Measurements from ENCODE around the gene IRF3. TPM values are rescaled to one million over a fixed set of nuclear protein-coding genes. Genes with fewer than 3 reads are reported as not detected.

The IRF3 gene
- total and polyA plus RNA-seq, 2 donors (not counting 1 experiment from before 2014, with no cell fraction given): 233 to 262 TPM

DNA sequence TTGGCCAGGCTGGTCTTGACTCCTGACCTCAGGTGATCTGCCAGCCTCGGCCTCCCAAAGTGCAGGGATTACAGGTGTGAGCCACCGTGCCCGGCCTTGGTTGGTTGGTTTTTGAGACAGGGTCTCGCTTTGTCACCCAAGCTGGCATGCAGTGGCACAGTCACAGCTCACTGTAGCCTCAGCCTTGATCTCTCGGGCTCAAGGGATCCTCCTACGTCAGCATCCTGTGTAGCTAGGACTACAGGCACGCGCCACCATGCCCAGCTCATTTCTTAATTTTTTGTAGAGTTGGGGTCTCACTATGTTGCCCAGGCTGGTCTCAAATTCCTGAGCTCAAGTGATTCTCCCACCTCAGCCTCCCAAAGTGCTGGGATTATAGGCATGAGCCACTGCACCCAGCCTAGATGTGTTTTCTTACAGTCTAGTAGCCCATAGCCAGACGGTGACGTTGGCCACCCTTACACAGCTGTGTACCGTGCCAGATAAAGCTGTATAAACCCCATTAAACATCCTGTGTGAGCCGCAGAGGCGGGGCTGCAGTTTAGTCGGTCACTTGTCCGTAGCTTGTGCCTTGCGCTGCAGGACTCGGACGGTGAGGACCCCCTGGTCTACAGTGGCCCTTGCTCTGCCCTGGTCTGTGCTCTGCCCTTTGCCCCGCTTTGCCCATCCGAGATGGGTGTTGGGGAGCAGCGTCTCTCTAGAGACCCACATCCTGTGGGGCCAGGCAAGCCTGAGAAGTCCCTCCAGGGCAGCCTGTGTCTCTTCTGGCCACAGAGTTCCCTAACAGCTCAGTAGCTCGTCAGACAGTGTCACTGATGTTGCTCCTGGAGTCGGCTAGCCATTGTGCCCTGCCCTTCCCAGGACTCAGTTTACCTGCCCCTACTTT is 9.8 kb downstream of the IRF3 start:
- ATAC-seq (ENCODE audit: low read depth): no peak
- Mint-ChIP-seq H3K4me3 (no peak overlapping the region), H3K4me1 (no peaks in the 10 kb centered on the region), H3K27ac (no peak overlapping the region), H3K27me3 (no peaks in the 10 kb centered on the region), H3K9me3 (ENCODE audit: insufficient read depth) (no peaks in the 10 kb centered on the region)
- H3K27ac ChIP-seq (ENCODE audit: low read length in 2 of 2): no peak overlapping the region
- H3K9me3 ChIP-seq (ENCODE audit: control extremely low read depth in 1 of 3, control insufficient read depth in 2 of 3, insufficient read depth in 1 of 3, low read length in 2 of 3): peaks cover 0 to 4% (median 0%) of the 10 kb centered on the region in 3 donors
- H3K4me2 ChIP-seq (replicated peaks; ENCODE audit: low read depth, low read length, poor library complexity, severe bottlenecking): no peak overlapping the region
- peaks cover 25% of the 10 kb centered on the region for H3K79me2 ChIP-seq (ENCODE audit: control insufficient read depth, insufficient read depth, low read length)
- peaks cover 67% of the 10 kb centered on the region for H4K20me1 ChIP-seq (ENCODE audit: control insufficient read depth, insufficient read depth, low read length, poor library complexity, severe bottlenecking)
- no peaks in the 10 kb centered on the region for H3K27me3 ChIP-seq (replicated peaks in 1 of 4; ENCODE audit: control extremely low read depth in 1 of 4, control insufficient read depth in 3 of 4, insufficient read depth in 4 of 4, low read length in 3 of 4)
- H3K9ac ChIP-seq (ENCODE audit: low read length): no peak overlapping the region
- H3K4me3 ChIP-seq (ENCODE audit: control extremely low read depth in 1 of 5, extremely low read depth in 1 of 5, insufficient read depth in 1 of 5, low read depth in 2 of 5, low read length in 4 of 5): no peak overlapping the region
- WGBS (ENCODE audit: insufficient coverage): 89% methylated on average over 19 of the region's 23 CpGs
- no peak for TF ChIP-seq EZH2 (IDR thresholded peaks at IDR 0.05; ENCODE audit: borderline replicate concordance, insufficient read depth, low read depth, low read length, poor library complexity, severe bottlenecking)
- TF ChIP-seq, protein P1, sequence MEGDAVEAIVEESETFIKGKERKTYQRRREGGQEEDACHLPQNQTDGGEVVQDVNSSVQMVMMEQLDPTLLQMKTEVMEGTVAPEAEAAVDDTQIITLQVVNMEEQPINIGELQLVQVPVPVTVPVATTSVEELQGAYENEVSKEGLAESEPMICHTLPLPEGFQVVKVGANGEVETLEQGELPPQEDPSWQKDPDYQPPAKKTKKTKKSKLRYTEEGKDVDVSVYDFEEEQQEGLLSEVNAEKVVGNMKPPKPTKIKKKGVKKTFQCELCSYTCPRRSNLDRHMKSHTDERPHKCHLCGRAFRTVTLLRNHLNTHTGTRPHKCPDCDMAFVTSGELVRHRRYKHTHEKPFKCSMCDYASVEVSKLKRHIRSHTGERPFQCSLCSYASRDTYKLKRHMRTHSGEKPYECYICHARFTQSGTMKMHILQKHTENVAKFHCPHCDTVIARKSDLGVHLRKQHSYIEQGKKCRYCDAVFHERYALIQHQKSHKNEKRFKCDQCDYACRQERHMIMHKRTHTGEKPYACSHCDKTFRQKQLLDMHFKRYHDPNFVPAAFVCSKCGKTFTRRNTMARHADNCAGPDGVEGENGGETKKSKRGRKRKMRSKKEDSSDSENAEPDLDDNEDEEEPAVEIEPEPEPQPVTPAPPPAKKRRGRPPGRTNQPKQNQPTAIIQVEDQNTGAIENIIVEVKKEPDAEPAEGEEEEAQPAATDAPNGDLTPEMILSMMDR (IDR thresholded peaks at IDR 0.05): no peak
- POLR2A ChIA-PET: interaction anchor here (1.0 kb wide), 1 partner anchor 10 kb away, joined by 4 read pairs; the partner anchor contains the start of genes BCL2L12 and IRF3
- no peak overlapping the region for H2AFZ ChIP-seq (ENCODE audit: insufficient read depth, low read depth, low read length, poor library complexity, severe bottlenecking)
- no peaks in the 10 kb centered on the region for H3K4me1 ChIP-seq (ENCODE audit: control insufficient read depth in 2 of 2, insufficient read depth in 2 of 2, low read length in 2 of 2)
- H3K36me3 ChIP-seq (replicated peaks in 1 of 2; ENCODE audit: control extremely low read depth in 1 of 2, control insufficient read depth in 1 of 2, extremely low read depth in 1 of 2, insufficient read depth in 2 of 2, low read length in 1 of 2): peaks cover 0 to 77% of the 10 kb centered on the region in 2 experiments
- intact Hi-C loops (cut with micrococcal nuclease): no loop called here
- no peak for DNase-seq
- CTCF ChIA-PET: interaction anchor here (0.6 to 1.6 kb wide), 2 partner anchors 87 to 357 kb away, joined by 3 to 4 read pairs; no protein-coding TSS in a partner anchor

DNA sequence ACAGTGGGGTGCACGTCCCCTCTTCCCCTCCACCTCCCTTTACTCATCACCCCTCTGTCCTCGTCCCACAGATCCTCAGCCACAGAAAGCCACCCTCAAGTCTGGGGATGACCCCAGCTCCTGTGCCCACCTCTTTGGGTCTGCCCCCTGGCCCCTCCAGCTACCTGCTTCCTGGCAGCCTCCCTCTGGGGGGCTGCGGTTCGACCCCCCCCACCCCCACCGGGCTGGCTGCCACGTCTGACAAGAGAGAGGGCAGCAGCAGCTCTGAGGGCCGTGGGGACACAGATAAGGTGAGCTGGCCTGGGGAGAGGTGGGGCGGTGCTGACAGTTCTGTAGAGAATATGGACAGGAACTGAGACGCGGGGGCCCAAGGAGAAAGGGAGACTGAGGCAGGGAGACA is 11.1 kb downstream of the IRF3 start:
- no peak for TF ChIP-seq EZH2 (IDR thresholded peaks at IDR 0.05; ENCODE audit: borderline replicate concordance, insufficient read depth, low read depth, low read length, poor library complexity, severe bottlenecking)
- TF ChIP-seq, protein P1 (IDR thresholded peaks at IDR 0.05): no peak
- H3K27ac ChIP-seq (ENCODE audit: low read length in 2 of 2): no peak overlapping the region
- no peak overlapping the region for H3K4me2 ChIP-seq (replicated peaks; ENCODE audit: low read depth, low read length, poor library complexity, severe bottlenecking)
- DNase-seq: no peak
- POLR2A ChIA-PET: no interaction called here
- no peaks in the 10 kb centered on the region for H3K4me1 ChIP-seq (ENCODE audit: control insufficient read depth in 2 of 2, insufficient read depth in 2 of 2, low read length in 2 of 2)
- Mint-ChIP-seq H3K4me1 (no peaks in the 10 kb centered on the region), H3K27me3 (no peaks in the 10 kb centered on the region), H3K4me3 (no peak overlapping the region), H3K27ac (no peak overlapping the region), H3K9me3 (ENCODE audit: insufficient read depth) (no peaks in the 10 kb centered on the region)
- CTCF ChIA-PET: no interaction called here
- peaks cover 60% of the 10 kb centered on the region for H4K20me1 ChIP-seq (ENCODE audit: control insufficient read depth, insufficient read depth, low read length, poor library complexity, severe bottlenecking)
- H3K9ac ChIP-seq (ENCODE audit: low read length): no peak overlapping the region
- H3K79me2 ChIP-seq (ENCODE audit: control insufficient read depth, insufficient read depth, low read length): peaks cover 25% of the 10 kb centered on the region
- no peaks in the 10 kb centered on the region for H3K27me3 ChIP-seq (replicated peaks in 1 of 4; ENCODE audit: control extremely low read depth in 1 of 4, control insufficient read depth in 3 of 4, insufficient read depth in 4 of 4, low read length in 3 of 4)
- H3K4me3 ChIP-seq (ENCODE audit: control extremely low read depth in 1 of 5, extremely low read depth in 1 of 5, insufficient read depth in 1 of 5, low read depth in 2 of 5, low read length in 4 of 5): no peak overlapping the region
- no peak for ATAC-seq (ENCODE audit: low read depth)
- H3K9me3 ChIP-seq (ENCODE audit: control extremely low read depth in 1 of 3, control insufficient read depth in 2 of 3, insufficient read depth in 1 of 3, low read length in 2 of 3): peaks cover 0 to 4% (median 0%) of the 10 kb centered on the region in 3 donors
- WGBS (ENCODE audit: insufficient coverage): 100% methylated on average over 3 of the region's 10 CpGs
- H2AFZ ChIP-seq (ENCODE audit: insufficient read depth, low read depth, low read length, poor library complexity, severe bottlenecking): no peak overlapping the region
- intact Hi-C loops (cut with micrococcal nuclease): no loop called here
- peaks cover 0 to 79% of the 10 kb centered on the region in 2 experiments for H3K36me3 ChIP-seq (replicated peaks in 1 of 2; ENCODE audit: control extremely low read depth in 1 of 2, control insufficient read depth in 1 of 2, extremely low read depth in 1 of 2, insufficient read depth in 2 of 2, low read length in 1 of 2)
